RCC 7860 (cell line): ENCODE measurements around the gene SPNS3.

ENCODE experiments used
- DNase-seq: peaks from one replicate; pipeline ENCODE4 v3.0.0-alpha.2; 2015; ENCODE audit warnings: low spot score
- FAIRE-seq: peaks from 2 replicates; lab custom pipeline; 2012; peaks lifted over from hg19 to GRCh38; lab: Jason Lieb, UNC

Gene SPNS3

DNA sequence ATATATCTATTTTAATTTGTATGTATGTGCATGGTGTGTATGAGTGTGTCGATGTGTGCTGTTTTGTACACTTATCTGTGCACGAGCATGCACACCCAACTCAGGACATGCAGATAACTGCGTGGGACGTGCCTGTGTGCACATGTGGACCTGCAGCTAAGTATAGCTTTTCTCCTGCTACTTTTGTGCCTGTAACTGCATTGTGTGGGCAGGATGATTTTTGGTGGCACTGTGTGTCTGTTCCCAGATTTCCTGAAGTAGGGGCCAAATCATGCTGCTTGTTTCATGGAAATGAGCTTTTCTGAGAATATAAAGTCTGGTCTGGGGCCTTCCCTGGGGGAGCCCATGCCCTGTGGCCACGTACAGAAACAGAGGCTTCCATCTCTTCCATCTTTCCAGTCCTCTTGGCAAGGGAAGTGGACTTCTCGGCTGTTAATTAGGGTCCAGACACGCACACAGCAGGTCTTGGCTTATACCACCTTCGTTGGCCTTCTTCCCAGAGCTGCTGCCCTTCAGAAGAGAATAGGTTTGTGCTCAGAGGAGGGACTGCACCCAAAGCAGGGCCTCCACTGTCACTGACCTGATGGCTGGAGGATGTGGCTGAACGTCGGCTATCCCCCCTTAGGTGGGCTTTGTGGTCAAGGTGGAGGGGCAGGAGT, 30.2 kb downstream of the SPNS3 start:
- DNase-seq (no peak), FAIRE-seq (no peak)

DNA sequence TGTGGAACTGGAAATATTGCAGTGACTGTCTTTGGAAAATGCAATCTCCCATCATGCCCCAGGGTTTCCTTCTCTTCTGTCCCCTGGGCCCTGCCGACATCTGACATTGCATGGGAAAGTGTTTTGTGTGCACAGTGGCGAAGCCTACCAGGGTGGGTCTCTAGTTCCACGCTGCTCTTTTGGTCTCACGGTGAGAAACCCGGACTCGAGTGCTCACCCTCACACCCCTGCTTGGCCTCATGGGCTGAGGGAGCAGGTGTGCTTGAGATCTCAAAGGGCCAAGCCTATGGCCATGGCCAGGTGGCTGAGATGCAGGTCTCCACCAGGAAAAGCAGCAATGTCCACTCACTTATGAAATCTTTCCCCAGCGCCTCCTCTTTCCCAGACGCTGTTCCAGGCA, 32.0 kb downstream of the SPNS3 start:
- FAIRE-seq: no peak
- DNase-seq: no peak

- no peak for DNase-seq
- no peak for FAIRE-seq
These were observed 33.5 kb downstream of the SPNS3 start for GRCh38 chr17:4467287-4467686.

DNA sequence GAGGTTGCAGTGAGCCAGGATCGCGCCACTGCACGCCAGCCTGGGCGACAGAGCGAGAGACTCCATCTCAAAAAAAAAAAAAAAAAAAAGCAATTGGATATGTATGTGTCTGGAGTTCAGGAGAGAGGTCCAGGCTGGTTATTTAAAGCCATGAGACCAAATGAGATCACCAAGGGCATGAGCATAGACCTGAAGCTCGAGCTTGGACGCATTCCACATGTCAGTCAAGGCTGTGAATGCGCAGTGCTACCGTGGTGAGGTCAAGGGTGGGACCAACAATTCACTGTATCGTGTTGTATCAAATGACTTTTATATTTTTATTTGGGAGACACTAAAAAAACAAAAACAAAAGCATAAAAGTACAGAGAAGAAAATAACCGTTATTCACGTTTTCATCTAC, 35.8 kb downstream of the SPNS3 start:
- FAIRE-seq (no peak), DNase-seq (no peak)

- DNase-seq (no peak), FAIRE-seq (no peak)
These were observed 38.5 kb downstream of the SPNS3 start for GRCh38 chr17:4472286-4472685.

DNA sequence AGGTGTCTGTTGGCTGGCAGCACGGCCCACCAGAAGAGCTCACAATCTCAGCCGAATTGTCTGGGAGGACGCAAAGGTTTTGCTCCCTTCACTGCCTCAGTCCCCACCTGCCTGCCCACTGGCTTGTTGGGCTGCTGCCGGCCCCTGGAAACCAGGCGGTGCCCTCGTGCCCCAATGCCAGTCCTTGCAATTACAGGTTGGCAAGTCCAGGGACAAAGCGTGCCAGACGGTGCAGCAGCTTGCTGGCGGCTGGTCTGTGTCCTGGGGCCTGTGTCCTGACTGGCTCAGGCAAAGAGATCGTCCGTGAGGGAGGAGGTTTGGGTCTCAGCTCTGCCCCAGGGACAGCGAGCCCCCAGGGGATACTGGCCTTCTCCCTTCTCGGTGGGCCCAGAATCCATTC, 40.4 kb downstream of the SPNS3 start:
- DNase-seq (no peak), FAIRE-seq (no peak)

DNA sequence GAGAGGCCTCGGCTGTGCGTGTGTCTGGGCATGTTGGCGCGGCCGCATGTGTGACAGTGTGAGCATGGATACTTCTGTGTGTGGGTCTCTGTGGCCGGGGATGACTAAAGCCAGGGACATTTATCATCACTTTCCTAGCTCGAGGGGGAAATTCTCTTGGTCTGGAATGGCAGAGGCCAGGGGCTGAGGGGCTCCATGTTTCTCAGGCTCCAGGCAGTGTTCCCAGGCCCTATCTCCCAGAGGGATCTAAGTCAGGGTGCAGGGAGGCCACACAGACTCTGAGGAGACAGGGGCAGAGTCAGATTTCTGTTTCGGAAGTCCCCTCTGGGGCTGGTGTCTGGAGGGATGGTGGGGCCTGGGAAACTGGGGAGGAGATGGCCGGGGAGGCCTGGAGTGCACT, 41.3 kb downstream of the SPNS3 start:
- FAIRE-seq: no peak
- no peak for DNase-seq

- FAIRE-seq: no peak
- no peak for DNase-seq
These were observed 41.7 kb downstream of the SPNS3 start for GRCh38 chr17:4475463-4475862.

DNA sequence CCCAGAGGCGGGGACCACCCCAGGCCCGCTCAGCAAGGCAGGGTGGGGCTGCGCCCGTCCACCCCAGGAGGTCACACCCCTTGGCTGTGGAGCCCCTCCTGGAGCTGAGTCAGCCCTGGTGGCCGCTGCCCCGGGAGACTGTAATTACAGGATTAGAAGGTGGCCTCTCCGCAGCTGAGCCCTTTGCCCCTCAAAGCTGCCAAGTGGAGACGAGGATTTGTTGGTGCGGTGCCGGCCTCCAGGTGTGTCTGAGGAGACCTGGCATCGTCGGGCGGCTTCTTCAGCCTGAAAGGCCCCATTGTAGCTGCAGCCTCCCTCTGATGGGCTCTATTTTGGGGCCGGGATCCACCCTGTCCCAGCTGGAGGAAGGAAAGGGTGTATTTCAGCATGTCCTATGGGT, 42.3 kb downstream of the SPNS3 start:
- no peak for DNase-seq
- FAIRE-seq: no peak

DNA sequence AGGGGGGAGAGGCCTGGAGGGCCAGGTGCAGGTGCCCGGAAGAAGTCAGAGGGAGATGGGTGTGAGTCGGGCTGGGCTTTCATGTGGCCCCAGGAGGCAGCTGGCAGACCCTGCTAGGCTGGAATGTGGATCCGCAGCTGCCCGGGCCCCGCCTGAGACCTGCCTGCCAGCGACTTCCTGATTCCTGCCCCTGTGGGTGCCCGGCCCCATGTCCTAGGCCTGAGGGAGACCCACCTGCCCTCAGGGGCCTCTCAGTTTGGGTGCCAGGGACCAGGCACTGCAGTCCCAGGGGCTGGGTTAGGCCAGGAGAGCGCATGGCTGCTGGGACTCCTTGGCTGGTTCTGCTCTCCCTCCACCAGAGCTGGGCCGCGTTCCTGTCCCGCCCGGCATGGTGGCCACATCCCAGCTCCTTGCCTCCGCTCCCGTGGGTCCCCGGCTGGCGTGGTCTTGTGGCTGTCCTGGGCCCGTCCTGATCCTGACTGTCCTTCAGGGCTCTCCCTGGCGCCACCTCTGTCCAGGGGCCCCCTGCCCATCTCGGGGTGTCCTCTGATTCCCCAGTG, 42.9 kb downstream of the SPNS3 start:
- DNase-seq (no peak), FAIRE-seq (no peak)

DNA sequence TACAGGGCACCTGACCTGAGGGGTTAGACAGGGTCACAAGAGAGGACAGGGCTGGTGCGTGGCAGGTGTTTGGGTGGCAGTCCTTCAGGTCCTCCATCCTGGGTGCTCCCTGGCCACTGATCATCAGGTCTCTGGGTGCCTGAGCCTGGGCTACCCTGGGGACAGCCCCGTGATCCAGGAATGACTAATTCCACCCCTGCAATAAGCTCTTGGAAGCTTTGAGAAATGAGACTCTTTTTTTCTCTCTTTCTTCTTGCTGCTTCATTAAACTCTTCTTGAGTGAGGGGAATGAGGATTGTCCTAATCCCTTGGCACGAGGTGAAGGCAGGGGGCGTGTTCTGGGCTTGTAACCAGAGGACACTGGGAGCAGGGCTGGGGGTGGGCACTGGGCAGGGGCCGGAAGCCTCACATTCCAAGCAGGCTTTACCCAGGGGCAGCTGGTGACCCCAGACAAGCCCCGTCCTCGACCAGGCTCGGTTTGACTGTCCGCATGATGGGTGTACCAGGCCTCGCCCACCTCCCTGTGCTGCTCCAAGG, 43.6 kb downstream of the SPNS3 start:
- no peak for DNase-seq
- FAIRE-seq: no peak

- no peak for DNase-seq
- FAIRE-seq: no peak
These were observed 44.6 kb downstream of the SPNS3 start for GRCh38 chr17:4478318-4478830.

DNA sequence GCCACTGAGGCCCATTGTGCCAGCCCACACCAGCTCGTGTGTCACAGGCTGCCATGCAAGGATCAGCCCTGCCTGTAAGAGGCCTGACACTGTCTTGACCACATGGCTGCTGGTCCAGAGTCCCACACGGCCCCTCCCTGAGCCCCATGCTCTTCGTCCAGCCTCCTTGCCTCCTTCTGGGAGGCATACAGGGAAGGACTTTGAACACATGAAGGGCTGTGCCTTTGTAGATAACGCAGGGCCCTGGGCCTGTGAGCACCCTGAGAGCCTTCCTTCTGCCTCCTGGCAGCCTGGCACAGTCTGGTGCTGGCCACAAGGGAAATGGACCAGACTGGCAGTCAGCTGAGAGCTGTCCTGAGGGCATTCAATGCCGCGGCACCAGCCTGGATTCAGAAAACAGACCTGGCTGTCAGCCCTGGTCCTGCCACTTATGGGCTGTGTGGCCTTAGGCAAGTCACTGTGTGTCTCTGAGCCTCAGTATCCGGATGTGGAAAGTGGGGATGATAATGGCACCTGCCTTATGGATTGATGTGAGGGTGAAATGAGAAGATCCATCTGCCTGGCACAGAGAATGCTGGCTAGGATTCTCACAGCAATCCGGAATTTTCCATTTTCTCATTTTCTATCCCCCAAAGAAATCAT, 45.7 kb downstream of the SPNS3 start:
- DNase-seq (no peak), FAIRE-seq (no peak)

GRCh38 chr17:4479982-4480751, 46.4 kb downstream of the SPNS3 start:
- DNase-seq (peak; percentile 58), FAIRE-seq (peak; percentile 72)

DNA sequence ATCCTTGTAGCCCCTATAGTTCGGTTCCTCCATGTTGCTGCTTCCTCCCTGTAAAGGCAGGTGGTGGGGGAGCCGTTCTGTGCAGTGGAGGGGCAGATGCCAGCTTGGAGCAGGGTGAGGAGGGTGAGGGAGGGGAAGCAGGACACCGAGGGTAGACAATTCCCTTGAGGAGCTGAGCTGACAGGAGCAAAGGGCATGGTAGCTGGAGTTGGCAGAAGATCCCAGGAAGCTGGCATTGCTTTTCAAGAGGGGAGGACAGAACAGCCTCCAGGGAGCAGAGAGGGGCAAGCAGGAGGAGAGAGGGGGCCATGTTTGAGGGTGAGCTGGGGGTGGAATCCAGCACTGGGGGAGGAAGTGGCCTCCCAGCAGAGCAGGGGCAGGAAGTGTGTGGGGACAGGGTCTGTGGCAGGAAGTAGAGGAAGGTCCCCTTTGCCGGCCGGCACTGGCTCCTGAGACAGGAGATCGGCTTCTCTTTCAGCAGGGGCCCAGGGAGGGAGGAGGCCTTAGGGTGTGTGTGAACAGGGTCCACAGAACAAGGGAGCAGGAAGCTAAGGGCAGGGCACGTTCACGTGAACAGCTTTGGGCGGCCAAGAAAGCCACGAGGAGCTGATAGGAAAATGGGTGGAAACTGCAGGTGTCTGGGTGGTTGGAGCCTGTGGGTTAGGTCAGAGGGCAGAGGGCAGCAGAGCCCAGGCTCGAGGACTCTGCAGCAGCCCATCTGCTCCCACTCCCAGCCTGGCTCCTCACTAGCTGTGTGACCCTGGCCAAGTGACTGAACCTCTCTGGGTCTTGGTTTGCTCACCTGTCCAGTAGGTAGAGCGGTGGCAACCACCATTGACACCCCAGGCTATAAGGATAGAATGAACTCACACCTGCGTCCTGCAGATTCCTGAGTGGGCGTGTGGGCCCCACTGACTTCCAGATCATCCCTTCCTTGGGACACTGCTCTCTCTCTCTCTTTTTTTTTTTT, 47.5 kb downstream of the SPNS3 start:
- FAIRE-seq (no peak), DNase-seq (no peak)

DNA sequence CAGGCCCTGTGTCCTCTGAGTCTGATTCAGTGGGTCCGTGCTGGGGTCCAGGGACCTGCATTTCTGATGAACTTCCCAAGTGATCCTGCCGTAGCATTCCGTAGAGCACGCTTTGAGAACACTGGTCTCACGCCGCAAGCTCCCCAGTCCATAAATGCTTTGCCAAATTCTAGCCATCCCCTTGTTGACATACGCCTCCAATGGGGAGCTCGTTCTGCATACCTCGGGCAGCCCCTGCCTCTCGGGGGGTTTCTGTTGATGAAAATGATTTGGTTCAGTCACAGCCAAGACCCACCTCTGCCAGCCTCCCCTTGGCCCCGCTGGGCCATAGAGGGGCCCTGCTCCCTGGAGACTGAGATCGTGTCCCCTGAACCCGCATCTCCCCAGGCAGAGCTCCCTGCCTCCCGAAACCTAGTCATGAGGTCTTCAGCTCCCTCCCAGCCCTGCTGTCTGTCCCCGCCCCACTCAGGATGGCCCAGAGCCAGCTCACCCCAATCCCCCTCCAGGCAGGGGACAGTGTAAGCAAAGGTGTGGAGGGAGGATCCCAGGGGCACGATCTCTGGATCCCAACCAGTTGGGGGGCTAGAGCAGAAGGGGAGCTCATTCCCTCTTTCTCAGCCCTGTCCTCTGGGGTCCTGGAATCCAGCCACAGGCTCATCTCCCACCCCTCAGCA, 48.7 kb downstream of the SPNS3 start:
- FAIRE-seq: no peak
- no peak for DNase-seq

GRCh38 chr17:4483012-4483840, 49.5 kb downstream of the SPNS3 start:
- DNase-seq: peak; percentile 58
- peak; percentile 54 for FAIRE-seq
